Activated T-cell treated with anti-CD3 and anti-CD28 coated beads, Interleukin-2, amount 50 U/mL, for 4 hours (primary cell): Measurements from ENCODE around the gene BABAM2. TPM values are rescaled to one million over a fixed set of nuclear protein-coding genes. Genes with fewer than 3 reads are reported as not detected.

Source experiments
- ATAC-seq, 2 donors: fragments of 200-7000 bp; cut with Tn5 transposase; one replicate each; pipeline ENCODE4 v1.10.0; 2021
- DNase-seq: peaks from one replicate; pipeline ENCODE4 v3.0.0-alpha.2; 2020
- H3K27me3 Mint-ChIP-seq: one replicate; pipeline ENCODE4 v1.8.0; 2021; ENCODE audit warnings: low read depth, mixed read lengths
- H3K36me3 Mint-ChIP-seq: one replicate; pipeline ENCODE4 v1.8.0; 2022; ENCODE audit warnings: mixed read lengths; ENCODE audit not compliant: insufficient read depth
- H3K4me1 Mint-ChIP-seq: one replicate; pipeline ENCODE4 v1.8.0; 2021; ENCODE audit warnings: low read depth, mixed read lengths
- H3K4me3 Mint-ChIP-seq: one replicate; pipeline ENCODE4 v1.8.0; 2021; ENCODE audit warnings: mild to moderate bottlenecking, moderate library complexity, mixed read lengths
- H3K9me3 Mint-ChIP-seq: one replicate; pipeline ENCODE4 v1.8.0; 2021; ENCODE audit warnings: mixed read lengths
- total RNA-seq, 3 donors: library from RNA; stranded (reverse); gene quantifications; one replicate each; pipeline ENCODE4 v1.2.1, GENCODE V29; 2021

Gene BABAM2
- total RNA-seq, 3 donors from 2014 or later, result 34.3 to 45.9 (median 35.6) TPM

DNA sequence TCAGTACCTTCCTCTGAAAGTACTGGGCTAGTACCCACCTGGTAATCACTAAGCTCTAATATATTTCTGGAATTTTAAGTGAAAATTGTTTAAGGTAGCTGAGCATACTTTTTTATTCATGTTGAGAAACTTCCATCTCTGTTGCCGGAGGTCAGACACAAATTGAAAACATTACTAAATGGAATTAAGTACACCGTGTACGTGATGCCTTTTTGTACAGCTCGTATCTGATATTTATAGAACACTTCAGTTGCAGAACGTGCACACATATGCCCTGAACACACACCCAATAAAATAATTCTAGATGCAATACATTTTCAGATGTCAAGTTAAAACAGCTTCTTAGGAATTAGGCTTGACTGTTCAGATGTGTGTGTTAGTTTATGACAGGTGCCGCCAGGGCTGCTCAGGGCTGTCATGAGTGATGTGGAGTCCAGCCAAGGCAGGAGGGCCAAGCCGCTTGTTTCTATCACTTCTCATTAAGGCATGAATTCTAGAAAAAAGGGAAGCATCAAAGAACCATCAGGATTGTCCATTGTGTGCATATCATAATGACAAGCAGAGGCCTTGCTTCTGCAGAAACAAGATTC lies 421.2 kb downstream of the BABAM2 start:
- no peaks in the 10 kb centered on the region for H3K4me1 Mint-ChIP-seq
- H3K9me3 Mint-ChIP-seq, result no peaks in the 10 kb centered on the region
- no peak overlapping the region for H3K4me3 Mint-ChIP-seq
- DNase-seq, result no peak
- ATAC-seq, result no peak
- no peaks in the 10 kb centered on the region for H3K27me3 Mint-ChIP-seq
- peaks cover 14% of the 10 kb centered on the region for H3K36me3 Mint-ChIP-seq

DNA sequence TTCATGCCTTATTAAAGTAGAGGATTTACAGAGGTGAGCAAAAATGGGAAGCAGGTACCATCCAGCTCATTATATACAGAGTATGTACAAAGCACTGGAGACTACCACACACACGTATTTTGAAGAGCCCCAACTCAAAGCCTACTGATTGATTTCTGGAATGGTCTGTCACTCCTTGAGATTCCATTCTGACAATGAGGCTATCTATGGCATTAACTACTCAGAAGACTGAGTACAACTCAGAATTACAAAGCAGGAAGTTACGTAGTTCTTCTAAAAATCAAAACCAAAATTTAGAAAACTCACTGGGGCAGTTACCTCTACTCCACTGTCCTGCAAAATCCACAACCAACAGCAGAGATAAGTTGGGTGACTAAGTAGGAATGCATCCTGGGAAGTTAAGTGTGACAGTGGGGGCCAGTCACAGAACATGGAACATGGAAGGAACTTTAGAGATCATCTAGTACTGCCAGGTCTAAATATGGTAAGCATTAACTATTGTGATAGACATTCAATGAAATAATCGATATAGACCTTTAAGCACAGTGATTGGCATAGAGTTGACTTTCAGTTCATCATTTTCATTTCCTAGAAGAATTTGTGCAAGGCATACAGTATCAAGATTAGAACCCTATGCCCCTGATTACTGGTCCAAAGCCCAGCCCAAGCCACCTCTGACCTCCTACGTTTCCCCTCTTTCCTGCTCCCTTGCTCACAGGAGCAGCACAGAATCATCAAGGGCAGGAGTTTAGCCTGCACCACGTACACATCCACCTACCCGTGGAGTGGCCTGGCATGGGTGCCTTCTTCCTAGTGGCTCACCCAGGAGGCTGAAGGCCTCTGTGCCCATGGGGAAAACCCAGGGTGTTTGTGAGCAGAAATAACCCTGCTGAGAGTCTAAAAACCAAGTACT lies 422.0 kb downstream of the BABAM2 start:
- DNase-seq, result no peak
- Mint-ChIP-seq H3K27me3 (no peaks in the 10 kb centered on the region), H3K4me3 (no peak overlapping the region), H3K36me3 (peaks cover 14% of the 10 kb centered on the region), H3K4me1 (no peaks in the 10 kb centered on the region), H3K9me3 (no peaks in the 10 kb centered on the region)
- no peak for ATAC-seq

DNA sequence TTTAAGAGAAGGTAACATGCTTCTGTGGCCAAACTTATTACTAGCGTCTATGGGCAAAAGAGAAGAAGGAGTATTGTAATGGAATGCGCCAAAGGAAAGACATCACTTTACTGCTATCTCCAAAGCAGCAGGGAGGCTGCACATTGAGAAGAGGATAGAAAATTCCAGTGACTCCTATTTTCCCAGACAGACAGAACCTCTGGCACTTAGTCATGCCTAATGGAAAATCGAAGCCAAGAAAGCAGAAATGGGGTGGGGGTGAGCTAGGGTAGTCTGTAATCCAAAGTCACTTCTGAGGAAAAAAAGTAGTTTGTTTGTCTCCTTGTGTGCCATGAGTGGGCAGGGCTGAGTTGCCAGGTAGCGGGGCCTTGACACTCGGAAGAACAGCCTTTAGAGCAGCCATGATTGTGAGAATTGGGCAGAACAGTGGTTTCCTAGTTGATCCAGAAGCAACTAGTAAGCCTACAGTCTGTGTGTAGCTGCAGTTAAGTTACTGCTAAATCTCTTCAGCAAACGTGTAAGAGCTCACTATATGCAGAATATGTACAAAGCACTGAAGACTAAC lies 422.8 kb downstream of the BABAM2 start:
- Mint-ChIP-seq H3K4me1 (no peaks in the 10 kb centered on the region), H3K36me3 (peaks cover 10% of the 10 kb centered on the region), H3K9me3 (no peaks in the 10 kb centered on the region), H3K27me3 (no peaks in the 10 kb centered on the region), H3K4me3 (no peak overlapping the region)
- DNase-seq (no peak), ATAC-seq (no peak)

GRCh38 chr2:28314968-28315367 lies 424.4 kb downstream of the BABAM2 start:
- no peaks in the 10 kb centered on the region for H3K27me3 Mint-ChIP-seq
- H3K4me3 Mint-ChIP-seq, result no peak overlapping the region
- peaks cover 8% of the 10 kb centered on the region for H3K36me3 Mint-ChIP-seq
- no peaks in the 10 kb centered on the region for H3K9me3 Mint-ChIP-seq
- ATAC-seq (no peak), DNase-seq (no peak)
- no peaks in the 10 kb centered on the region for H3K4me1 Mint-ChIP-seq

DNA sequence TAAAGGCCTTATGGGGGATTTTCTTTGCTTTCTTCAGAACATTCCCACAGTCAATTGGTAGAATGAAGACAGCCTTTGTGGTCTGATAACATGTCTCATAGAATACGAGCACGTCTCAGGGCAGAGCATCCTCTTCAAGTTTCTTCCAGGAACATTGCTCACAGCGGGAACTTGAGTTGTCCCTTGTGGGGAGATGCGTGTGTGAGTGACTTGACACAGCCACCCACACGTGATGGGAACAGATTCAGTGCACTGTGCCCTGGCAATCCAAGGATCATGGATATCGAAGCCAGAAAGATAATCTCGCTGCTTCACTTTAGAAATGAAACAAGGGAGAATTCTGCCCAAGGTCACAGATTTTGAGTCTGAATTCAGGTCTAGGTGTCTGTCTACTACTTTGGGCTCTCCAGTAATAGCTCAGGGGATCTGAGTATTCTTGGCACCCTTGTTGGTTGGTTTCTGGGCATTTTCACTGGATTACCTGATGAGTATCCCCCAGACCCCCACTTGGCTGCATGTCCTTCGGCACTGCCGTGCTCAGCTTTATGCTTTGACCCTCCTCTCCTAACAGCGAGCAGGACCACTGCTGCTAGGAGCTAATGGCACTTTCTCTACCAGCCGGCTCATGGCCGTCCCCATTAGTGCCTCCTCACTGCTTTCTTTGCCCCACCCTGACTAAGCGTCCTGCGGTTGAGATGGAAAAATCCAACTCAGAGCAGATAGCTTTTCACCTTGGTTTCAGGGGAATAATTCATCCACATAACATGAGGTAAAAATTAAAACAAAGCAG lies 426.2 kb downstream of the BABAM2 start:
- no peaks in the 10 kb centered on the region for H3K27me3 Mint-ChIP-seq
- H3K36me3 Mint-ChIP-seq, result peaks cover 3% of the 10 kb centered on the region
- no peak for ATAC-seq

GRCh38 chr2:28317390-28317789 lies 426.9 kb downstream of the BABAM2 start:
- no peaks in the 10 kb centered on the region for H3K9me3 Mint-ChIP-seq

More for the DNA sequence above, 426.2 kb downstream of the BABAM2 start:
- Mint-ChIP-seq H3K4me1 (no peaks in the 10 kb centered on the region), H3K9me3 (no peaks in the 10 kb centered on the region), H3K4me3 (no peak overlapping the region)
- no peak for DNase-seq

GRCh38 chr2:28318023-28318422 lies 427.5 kb downstream of the BABAM2 start:
- Mint-ChIP-seq H3K9me3 (no peaks in the 10 kb centered on the region), H3K4me1 (no peaks in the 10 kb centered on the region), H3K4me3 (no peak overlapping the region), H3K36me3 (peaks cover 1% of the 10 kb centered on the region), H3K27me3 (no peaks in the 10 kb centered on the region)
- ATAC-seq, result no peak
- DNase-seq, result no peak

More at GRCh38 chr2:28317390-28317789, 426.9 kb downstream of the BABAM2 start:
- no peak overlapping the region for H3K4me3 Mint-ChIP-seq
- ATAC-seq (no peak), DNase-seq (no peak)
- H3K27me3 Mint-ChIP-seq, result no peaks in the 10 kb centered on the region
- H3K4me1 Mint-ChIP-seq, result no peaks in the 10 kb centered on the region
- H3K36me3 Mint-ChIP-seq, result no peaks in the 10 kb centered on the region

DNA sequence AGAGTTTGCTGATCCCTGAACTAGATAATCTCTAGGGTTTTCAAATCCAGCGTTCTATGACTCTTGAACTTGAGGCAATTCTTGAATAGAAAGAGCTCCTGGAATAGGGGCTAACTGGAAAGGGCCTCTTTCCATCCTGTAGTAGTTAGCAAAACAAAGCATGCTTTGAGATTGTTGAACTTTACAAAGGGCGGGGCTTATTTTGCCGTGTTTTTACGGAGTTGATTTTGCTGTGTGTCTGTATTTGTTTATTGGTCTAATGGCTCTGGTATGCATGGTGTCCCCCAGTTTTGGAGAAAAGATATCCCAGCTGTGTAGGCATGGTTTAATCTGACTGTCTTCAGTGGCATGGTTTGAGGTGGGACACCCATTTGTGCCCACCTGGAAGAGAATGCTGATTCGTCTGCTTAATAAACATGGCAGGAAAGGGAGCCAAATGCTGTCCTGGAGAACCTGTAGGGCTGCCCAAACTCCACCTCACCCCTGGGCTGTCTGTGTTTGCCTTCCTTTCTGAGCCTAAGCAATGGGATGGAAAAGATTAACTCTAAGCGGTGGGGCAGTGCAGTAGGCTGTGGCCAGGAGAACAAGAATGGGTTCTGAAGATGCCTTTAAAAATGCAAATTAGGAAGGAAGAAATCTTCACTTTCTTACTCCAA lies 428.1 kb downstream of the BABAM2 start:
- DNase-seq (no peak), ATAC-seq (no peak)
- no peak overlapping the region for H3K4me3 Mint-ChIP-seq
- H3K36me3 Mint-ChIP-seq, result peaks cover 3% of the 10 kb centered on the region
- no peaks in the 10 kb centered on the region for H3K4me1 Mint-ChIP-seq
- H3K27me3 Mint-ChIP-seq, result no peaks in the 10 kb centered on the region
- no peaks in the 10 kb centered on the region for H3K9me3 Mint-ChIP-seq

- ATAC-seq, result no peak
- H3K27me3 Mint-ChIP-seq, result no peaks in the 10 kb centered on the region
These were observed 428.8 kb downstream of the BABAM2 start for GRCh38 chr2:28319118-28320008.

DNA sequence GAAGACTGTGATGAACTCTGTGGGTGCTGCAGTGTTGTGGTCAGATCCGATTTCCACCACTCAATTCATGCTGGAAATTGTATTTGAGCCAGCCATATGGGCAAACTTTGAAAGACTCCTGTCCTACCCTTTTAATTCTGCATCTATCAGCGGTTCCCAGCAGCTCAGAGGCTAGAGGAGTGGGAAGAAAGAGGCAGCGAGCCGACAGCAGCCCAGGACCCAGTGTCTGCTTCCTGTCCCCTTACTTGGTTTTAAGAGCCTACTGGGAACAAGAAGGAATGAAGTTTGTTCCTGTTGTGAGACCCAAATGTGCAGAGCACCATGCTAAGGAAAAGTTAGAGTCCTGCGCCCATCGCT lies 429.5 kb downstream of the BABAM2 start:
- H3K9me3 Mint-ChIP-seq, result no peaks in the 10 kb centered on the region
- ATAC-seq, result no peak
- no peak for DNase-seq
- H3K36me3 Mint-ChIP-seq, result peaks cover 3% of the 10 kb centered on the region
- H3K4me1 Mint-ChIP-seq, result no peaks in the 10 kb centered on the region
- no peak overlapping the region for H3K4me3 Mint-ChIP-seq
- H3K27me3 Mint-ChIP-seq, result no peaks in the 10 kb centered on the region

More at GRCh38 chr2:28319118-28320008, 428.8 kb downstream of the BABAM2 start:
- DNase-seq, result no peak
- Mint-ChIP-seq H3K4me1 (no peaks in the 10 kb centered on the region), H3K4me3 (no peak overlapping the region), H3K9me3 (no peaks in the 10 kb centered on the region), H3K36me3 (peaks cover 3% of the 10 kb centered on the region)

DNA sequence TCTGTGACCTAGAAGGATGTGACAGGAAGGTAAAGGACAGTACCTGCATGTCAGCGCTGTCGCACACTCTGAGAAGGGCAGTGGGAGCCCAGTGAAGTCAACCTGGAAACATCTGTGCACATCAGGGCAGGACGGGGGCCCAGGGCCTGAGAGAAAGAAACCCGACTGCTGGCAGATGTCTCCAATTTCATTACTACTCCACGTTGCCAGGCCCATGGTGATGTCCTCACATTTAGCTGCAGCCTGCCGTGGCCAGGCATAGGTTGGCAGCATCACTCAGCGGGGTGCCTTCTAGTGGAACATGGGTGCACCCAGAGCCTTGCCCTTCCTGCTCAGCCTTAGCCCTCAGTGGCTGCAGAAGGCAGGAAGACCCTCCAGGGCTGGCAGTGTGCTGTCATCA lies 429.8 kb downstream of the BABAM2 start:
- H3K27me3 Mint-ChIP-seq, result no peaks in the 10 kb centered on the region
- ATAC-seq (no peak), DNase-seq (no peak)
- H3K4me1 Mint-ChIP-seq, result no peaks in the 10 kb centered on the region
- H3K4me3 Mint-ChIP-seq, result no peak overlapping the region
- H3K9me3 Mint-ChIP-seq, result no peaks in the 10 kb centered on the region
- H3K36me3 Mint-ChIP-seq, result peaks cover 3% of the 10 kb centered on the region

DNA sequence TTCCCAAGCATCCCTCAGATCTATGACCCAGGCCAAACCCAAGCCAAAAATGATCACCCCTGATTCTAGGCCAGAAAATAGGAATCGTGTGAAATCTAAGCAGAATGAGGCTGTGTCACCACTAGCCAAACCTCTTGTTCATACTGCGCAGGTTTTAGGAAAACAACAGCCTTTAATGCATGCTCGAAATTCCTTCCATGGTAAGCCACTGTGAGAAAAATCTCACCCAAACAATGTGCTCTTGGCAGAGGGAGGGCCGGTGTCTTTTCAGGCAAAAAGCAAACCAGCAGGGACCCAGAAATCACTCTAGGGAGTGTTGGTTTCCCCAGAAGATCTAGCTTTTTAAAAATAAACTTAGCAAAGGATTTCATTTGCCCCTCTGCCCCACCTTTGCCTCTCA lies 430.9 kb downstream of the BABAM2 start:
- ATAC-seq (no peak), DNase-seq (no peak)
- Mint-ChIP-seq H3K36me3 (peaks cover 3% of the 10 kb centered on the region), H3K9me3 (no peaks in the 10 kb centered on the region), H3K4me1 (no peaks in the 10 kb centered on the region), H3K4me3 (no peak overlapping the region), H3K27me3 (no peaks in the 10 kb centered on the region)

- Mint-ChIP-seq H3K4me1 (no peaks in the 10 kb centered on the region), H3K27me3 (no peaks in the 10 kb centered on the region), H3K4me3 (no peak overlapping the region), H3K9me3 (no peaks in the 10 kb centered on the region), H3K36me3 (peaks cover 3% of the 10 kb centered on the region)
- ATAC-seq (no peak), DNase-seq (no peak)
These were observed 431.5 kb downstream of the BABAM2 start for GRCh38 chr2:28322051-28322450.
